Panc1 (cell line): Measurements from ENCODE around the gene MRPL39. TPM values are rescaled to one million over a fixed set of nuclear protein-coding genes. Genes with fewer than 3 reads are reported as not detected.

Source experiments
- ATAC-seq: fragments of 200-7000 bp; cut with Tn5 transposase; 2 replicates; pipeline ENCODE4 v1.9.1; 2020; ENCODE audit warnings: mild to moderate bottlenecking, moderate library complexity
- BruUV-seq: library from RNA; stranded (reverse); fragments of 400-500 nt; replicated peaks from 2 replicates; lab custom pipeline; 2021; lab: Mats Ljungman, UMichigan
- CTCF ChIA-PET: fragments of 300-600 bp; sonication (Branson Sonifier 250); formaldehyde crosslinking; loops from one replicate; lab custom pipeline; 2022; ENCODE audit warnings: antibody characterized with exemption; lab: Charles Lee
- POLR2A ChIA-PET: fragments of 300-600 bp; sonication (Branson Sonifier 250); formaldehyde crosslinking; loops from one replicate; lab custom pipeline; 2022; ENCODE audit warnings: antibody characterized with exemption; lab: Charles Lee
- DNase-seq: peaks from one replicate; pipeline ENCODE4 v3.0.0-alpha.2; 2010; ENCODE audit warnings: low read depth, low spot score
- H3K27ac ChIP-seq: 2 replicates; pipeline ENCODE4 v1.5.1; 2011; ENCODE audit warnings: mild to moderate bottlenecking, low read length, inconsistent platforms
- H3K27me3 ChIP-seq: fragments of 200-500 bp; sonication (Bioruptor generic); 2 replicates; pipeline ENCODE4 v1.6.0; 2014; ENCODE audit warnings: low read length, inconsistent platforms; ENCODE audit not compliant: control insufficient read depth, insufficient read depth
- H3K36me3 ChIP-seq: fragments of 200-500 bp; sonication (Bioruptor generic); 2 replicates; pipeline ENCODE4 v1.5.1; 2014; ENCODE audit warnings: inconsistent platforms, mild to moderate bottlenecking, low read length, moderate library complexity; ENCODE audit not compliant: control insufficient read depth, insufficient read depth
- H3K4me1 ChIP-seq: 2 replicates; pipeline ENCODE4 v1.5.1; 2011; ENCODE audit warnings: inconsistent platforms, mild to moderate bottlenecking, low read length, moderate library complexity; ENCODE audit not compliant: control insufficient read depth, insufficient read depth
- H3K4me3 ChIP-seq, 2 experiments: 2 replicates each; pipeline ENCODE4 v1.5.1; 2011 to 2012; ENCODE audit warnings: low read depth in 2 of 2, low read length in 2 of 2, mild to moderate bottlenecking in 2 of 2, inconsistent platforms in 1 of 2, moderate library complexity in 1 of 2
- H3K9me3 ChIP-seq: fragments of 200-500 bp; sonication (Bioruptor generic); 2 replicates; pipeline ENCODE4 v1.5.1; 2014; ENCODE audit warnings: low read depth, mild to moderate bottlenecking, inconsistent platforms, low read length, moderate library complexity; ENCODE audit not compliant: control insufficient read depth, insufficient read depth
- CTCF ChIP-seq: fragments of 450-650 bp; IDR thresholded peaks from 2 replicates; pipeline ENCODE4 v1.5.1; 2017; ENCODE audit warnings: mild to moderate bottlenecking
- POLR2AphosphoS5 ChIP-seq: IDR thresholded peaks from 2 replicates; pipeline ENCODE4 v1.6.1; 2012; ENCODE audit warnings: mild to moderate bottlenecking, low read depth, low read length, moderate library complexity
- REST ChIP-seq, 2 experiments: IDR thresholded peaks; 2 replicates each; pipeline ENCODE4 v1.6.1; 2011 to 2012; ENCODE audit warnings: low read depth in 2 of 2, control low read depth in 1 of 2, low read length in 1 of 2, mild to moderate bottlenecking in 1 of 2, moderate library complexity in 1 of 2; ENCODE audit not compliant: insufficient read depth in 1 of 2
- SIN3A ChIP-seq: IDR thresholded peaks from 2 replicates; pipeline ENCODE4 v1.6.1; 2012; ENCODE audit warnings: low read depth, mild to moderate bottlenecking, low read length, moderate library complexity, borderline replicate concordance; ENCODE audit not compliant: insufficient read depth
- TCF7L2 ChIP-seq: IDR thresholded peaks from 2 replicates; pipeline ENCODE4 v1.6.1; 2011; ENCODE audit warnings: mild to moderate bottlenecking, low read depth, low read length, inconsistent platforms
- in situ Hi-C: cut with HindIII; loops from 2 replicates; pipeline ENCODE4 v1.10.0; 2016; ENCODE audit warnings: low sequenced_read_pairs, low pct_unique_long_range_greater_than_20kb
- intact Hi-C: fragments of 100-400 bp; cut with micrococcal nuclease; formaldehyde crosslinking; loops from one replicate; pipeline ENCODE4 v1.10.0; 2022; ENCODE audit not compliant: unreplicated experiment
- total RNA-seq: library from RNA; stranded (reverse); gene quantifications from one replicate; pipeline ENCODE4 v1.2.1, GENCODE V29; 2021; ENCODE audit not compliant: unreplicated experiment

Gene MRPL39
- total RNA-seq, 1 experiment from 2014 or later, result 24.7 TPM

GRCh38 chr21:25649146-25649545, 41.9 kb upstream of the MRPL39 start:
- POLR2A ChIA-PET, result no interaction called here
- CTCF ChIA-PET, result no interaction called here
- TF ChIP-seq CTCF (no peak), SIN3A (no peak), REST (IDR thresholded peaks at IDR 0.05; ENCODE audit: insufficient read depth in 1 of 2, low read depth in 2 of 2, low read length in 1 of 2) (no peak), TCF7L2 (no peak), POLR2AphosphoS5 (no peak)
- Histone ChIP-seq H3K9me3 (no peaks in the 10 kb centered on the region), H3K27ac (no peak overlapping the region), H3K36me3 (no peaks in the 10 kb centered on the region), H3K4me3 (no peak overlapping the region), H3K4me1 (no peaks in the 10 kb centered on the region), H3K27me3 (no peaks in the 10 kb centered on the region)
- in situ Hi-C loops, result no loop called here
- ATAC-seq, result no peak
- no peak for DNase-seq
- intact Hi-C loops, result no loop called here
- BruUV-seq, result no TSS peak

- intact Hi-C loops, result no loop called here
- POLR2A ChIA-PET, result no interaction called here
- DNase-seq (no peak), ATAC-seq (no peak)
- TF ChIP-seq POLR2AphosphoS5 (no peak), TCF7L2 (no peak), REST (IDR thresholded peaks at IDR 0.05; ENCODE audit: insufficient read depth in 1 of 2, low read depth in 2 of 2, low read length in 1 of 2) (no peak), CTCF (no peak), SIN3A (no peak)
- Histone ChIP-seq H3K4me1 (no peaks in the 10 kb centered on the region), H3K36me3 (no peaks in the 10 kb centered on the region), H3K27ac (no peak overlapping the region), H3K9me3 (no peaks in the 10 kb centered on the region), H3K27me3 (no peaks in the 10 kb centered on the region; the same call in 1 of the 2 replicates), H3K4me3 (no peak overlapping the region)
- CTCF ChIA-PET, result no interaction called here
- no TSS peak for BruUV-seq
- in situ Hi-C loops, result no loop called here
Measured at GRCh38 chr21:25647647-25648046, 40.4 kb upstream of the MRPL39 start.
